Medulla oblongata (tissue), 1 donor: ENCODE measurements around the gene DOCK4.
A peak's percentile ranks its signal among the peaks of the same experiment; 100 is the strongest.

ENCODE experiments used
- DNase-seq: peaks from one replicate; pipeline ENCODE4 v3.0.0-alpha.2; 2015; ENCODE audit errors: extremely low spot score

Gene DOCK4

DNA sequence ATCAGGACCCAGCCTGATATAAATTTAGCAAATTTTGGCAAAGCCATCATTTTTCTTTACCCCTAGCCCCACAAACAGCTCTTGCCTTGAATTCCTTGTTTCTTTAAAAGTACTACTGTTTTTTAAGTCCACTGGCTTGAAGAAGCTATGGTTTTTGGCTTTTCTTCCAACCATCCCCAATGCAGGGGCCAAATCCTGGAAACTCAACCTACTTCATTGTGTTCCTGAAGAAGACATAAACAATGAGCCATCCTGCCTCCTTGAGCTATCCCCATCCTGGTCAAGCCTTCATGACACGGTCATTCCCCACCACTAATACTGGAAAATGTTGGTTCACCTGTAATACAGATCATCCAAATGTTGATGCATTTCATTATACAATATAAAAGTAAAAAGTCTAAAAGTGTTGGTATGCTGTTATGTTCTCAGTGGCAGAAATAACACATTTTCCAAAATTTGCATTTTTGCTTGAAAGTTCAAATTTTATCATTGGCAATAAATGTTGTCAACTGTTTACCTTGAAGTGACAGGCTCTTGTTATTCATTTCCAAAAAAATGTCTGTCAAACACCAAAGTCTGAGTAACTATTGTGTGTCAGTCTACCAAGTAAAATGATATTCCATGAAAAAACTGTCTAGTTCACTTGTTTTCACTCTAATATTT is 92.2 kb downstream of the DOCK4 start:
- no peak for DNase-seq

DNA sequence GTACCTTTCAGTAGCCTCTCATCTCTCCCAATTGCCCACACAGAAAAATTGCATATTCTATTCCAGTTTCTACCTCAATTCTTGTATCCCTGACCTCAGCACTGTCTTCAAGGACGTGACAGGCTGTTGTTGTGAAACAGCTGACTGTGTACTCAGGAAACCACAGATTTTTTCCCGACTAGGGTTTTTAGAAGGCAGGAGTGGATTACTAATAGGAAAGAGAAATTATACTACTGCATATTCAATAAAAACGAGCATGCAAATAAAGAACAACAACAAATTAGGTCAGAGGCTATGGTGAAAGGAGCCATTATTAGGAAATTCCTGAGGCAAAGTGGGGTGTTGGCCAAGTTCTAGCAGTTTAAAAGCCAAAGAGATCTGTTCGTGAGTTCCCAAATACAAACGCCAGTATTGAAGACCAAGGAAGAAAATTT is 93.4 kb downstream of the DOCK4 start:
- DNase-seq, result peak; percentile 82

DNA sequence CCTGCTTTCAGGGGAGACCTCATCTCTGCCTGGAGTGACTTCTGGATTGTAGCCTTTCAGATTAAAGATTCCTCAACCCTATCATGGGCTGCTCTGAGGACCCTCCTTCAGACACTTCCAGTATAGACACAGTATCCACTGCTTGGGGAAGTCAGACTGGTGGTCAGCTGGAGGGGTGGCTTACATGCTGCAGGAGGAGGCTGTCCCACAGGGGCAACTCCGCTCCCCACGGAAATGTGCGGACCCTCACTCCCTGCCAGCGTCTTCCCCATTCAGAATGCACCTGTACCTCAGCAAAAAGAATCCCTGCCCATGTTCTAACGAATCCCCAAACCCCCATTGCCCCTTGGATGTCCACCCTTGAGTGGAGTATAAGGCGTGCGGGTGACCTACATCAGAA is 95.5 kb downstream of the DOCK4 start:
- no peak for DNase-seq

DNA sequence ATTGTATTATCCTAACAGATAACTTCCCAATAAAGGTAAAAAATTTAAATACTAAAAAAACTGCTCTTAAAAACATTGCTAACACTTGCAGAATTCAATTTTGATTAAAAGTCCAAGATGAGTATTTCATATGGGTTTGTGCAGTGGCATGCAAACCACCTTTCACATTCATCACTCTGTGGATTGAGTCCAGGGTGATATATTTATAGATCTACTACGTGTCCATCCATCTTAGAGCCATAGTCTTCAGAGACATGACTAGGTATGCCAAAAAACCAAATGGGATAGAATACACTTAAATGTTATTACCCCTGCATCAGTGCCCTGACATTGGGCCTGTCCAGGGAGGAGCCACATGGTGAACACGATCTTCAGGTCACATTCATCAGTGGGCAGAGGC is 96.0 kb downstream of the DOCK4 start:
- no peak for DNase-seq

DNA sequence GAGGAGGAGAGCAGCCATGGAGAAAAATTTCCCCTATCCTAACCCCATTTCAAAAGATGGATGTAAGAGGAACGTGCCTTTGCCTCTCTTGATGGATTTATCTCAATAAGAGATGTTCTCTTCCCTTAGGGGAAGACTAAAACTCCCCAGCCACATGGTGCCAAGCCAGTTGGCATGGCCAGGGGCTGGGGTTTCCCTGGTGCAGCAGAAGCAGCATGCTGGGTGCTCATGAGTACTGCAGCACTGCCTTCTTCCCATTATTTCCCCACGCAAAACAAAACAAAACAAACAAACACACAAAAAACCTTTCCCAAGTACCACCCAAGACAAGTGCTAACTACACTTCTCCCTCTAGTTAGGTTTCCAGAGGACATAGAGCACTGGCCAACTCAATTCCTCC is 97.2 kb downstream of the DOCK4 start:
- no peak for DNase-seq

DNA sequence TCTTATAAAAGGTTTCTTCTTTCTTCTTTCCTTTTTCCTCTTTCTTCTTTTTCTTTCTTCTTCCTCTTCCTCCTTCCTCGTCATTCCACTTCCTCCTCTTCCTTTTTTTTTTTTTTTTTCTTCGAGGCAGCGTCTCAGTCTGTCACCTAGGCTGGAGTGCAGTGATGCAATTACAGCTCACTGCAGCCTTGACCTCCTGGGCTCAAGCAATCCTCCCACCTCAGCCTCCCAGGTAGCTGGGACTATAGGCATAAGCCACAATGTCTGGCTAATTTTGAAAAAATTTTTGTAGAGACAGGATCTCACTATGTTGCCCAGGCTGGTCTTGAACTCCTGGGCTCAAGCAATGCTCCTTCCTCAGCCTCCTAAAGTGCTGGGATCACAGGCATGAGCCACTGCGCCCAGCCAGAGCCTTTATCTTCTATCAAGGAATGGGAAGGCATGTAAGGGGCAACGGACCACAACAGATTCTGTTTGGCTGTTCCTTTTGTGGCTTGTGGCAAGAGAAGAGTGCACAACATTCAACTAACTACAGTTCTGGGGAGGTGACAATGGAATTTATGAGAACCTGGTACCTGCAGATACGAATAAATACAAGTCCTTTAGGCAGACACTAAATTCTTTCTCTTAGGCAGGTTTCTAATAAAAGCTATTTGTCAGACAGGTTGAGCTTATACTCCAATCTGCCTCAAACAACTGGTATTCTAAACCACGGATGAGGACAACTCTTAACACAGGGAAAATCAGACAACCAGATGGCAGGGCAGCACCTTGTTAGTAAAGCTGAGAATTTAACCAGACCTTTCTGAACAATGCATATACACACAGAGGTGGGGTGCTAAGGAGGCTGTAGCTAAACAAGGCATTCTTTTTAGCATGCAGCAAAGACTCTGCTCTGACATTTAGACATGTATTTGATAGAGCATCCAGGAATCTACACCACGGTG is 100.3 kb downstream of the DOCK4 start:
- no peak for DNase-seq

DNA sequence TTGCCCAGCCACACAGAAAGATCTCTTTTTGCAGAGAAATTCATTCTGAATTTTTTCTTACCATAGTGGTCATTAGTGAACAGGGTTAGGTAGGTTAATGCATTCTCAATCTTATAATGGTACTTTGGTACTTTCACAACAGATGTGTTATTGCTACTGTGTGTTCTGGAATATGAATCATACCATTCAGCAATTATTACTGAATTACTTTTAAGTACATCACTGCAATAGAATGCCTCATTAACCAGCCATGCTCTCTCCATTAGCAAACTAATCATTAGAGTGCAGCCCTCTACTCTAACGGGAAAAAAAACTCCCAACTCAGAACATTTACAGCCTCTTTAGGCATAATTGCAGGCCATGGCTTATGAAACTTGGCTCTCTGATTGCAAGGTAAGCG is 102.1 kb downstream of the DOCK4 start:
- DNase-seq, result no peak

DNA sequence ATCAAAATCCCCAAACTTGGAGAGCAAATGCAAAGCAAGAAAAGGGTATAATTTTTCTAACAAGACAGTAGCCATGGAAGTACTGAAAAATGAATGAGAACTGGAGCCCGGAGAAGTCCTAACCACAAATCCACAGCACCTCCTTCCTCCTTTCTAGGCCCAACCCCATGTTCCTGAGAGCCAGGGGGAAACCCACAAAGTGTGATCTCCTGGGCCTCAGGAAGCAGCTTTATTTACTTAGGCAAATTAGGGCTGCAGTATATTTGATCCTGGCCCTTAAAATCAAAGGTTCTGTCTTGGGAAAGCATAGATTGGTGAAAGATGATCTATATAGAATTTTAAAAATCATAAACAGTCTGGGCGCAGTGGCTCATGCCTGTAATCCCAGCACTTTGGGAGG is 103.0 kb downstream of the DOCK4 start:
- no peak for DNase-seq

DNA sequence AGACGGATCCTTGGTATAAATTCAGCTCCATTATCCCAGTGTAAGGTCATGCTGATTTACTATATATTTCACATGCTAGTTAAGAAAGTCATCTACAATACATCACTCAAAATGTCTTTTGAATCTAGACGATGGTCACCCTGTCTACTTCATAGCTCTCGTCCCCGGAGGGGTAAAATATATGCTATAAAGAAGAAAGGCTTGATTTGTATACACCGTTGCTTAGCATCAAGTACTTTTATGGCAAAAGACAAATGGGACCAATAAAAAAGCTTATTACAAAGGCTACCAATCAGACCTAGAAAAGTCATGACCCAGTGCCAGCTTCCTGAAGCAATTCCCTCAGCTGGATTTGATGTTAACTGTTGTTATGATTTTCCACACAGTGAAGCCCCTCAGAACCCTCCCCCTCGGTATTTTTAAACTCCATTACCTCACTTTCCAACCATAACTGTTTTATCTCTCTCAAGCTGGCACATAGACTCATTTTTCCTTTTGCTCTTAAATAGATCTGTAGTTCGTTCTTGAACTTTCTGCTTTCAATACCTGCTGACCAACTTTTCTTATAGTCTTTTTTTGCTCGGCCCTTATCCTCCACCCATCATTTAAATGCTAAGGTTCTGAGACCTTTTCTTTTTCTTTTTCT is 104.9 kb downstream of the DOCK4 start:
- no peak for DNase-seq

DNA sequence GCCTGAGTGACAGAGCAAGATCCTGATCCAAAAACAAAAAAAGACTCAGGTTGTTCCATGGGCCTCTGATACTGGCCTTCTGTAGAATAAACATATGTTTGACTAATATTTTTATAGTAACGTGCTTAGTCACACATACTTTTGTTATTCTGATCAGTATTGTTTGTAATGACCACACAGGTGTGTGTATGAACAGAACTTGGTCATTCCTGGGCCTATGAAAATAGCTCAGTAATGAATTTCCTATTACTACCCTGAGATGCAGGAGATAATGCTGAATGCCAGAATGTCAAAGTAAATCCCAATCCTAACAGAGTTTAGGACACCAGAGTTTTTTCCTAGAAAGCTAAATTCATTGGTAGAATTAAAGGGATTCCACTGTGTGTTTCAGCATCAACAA is 108.7 kb downstream of the DOCK4 start:
- no peak for DNase-seq

DNA sequence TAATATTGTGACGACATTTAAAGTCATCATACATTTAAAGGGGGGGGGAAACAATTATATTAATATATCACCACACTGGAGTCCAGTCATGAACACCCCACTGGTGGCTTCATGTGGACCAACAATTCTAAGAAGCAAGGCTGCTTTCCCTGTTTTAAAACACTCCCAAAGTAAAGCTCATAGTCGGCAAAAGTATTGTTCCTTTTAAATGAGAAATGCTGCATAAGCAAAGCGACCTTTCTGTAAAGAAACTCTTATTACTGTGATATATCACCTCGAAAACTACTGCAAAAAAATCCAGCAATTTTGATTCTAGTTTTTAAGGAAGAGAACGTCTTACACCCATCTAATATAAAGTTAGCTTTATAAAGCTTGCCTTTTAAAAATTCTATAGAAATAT is 112.8 kb downstream of the DOCK4 start:
- no peak for DNase-seq

DNA sequence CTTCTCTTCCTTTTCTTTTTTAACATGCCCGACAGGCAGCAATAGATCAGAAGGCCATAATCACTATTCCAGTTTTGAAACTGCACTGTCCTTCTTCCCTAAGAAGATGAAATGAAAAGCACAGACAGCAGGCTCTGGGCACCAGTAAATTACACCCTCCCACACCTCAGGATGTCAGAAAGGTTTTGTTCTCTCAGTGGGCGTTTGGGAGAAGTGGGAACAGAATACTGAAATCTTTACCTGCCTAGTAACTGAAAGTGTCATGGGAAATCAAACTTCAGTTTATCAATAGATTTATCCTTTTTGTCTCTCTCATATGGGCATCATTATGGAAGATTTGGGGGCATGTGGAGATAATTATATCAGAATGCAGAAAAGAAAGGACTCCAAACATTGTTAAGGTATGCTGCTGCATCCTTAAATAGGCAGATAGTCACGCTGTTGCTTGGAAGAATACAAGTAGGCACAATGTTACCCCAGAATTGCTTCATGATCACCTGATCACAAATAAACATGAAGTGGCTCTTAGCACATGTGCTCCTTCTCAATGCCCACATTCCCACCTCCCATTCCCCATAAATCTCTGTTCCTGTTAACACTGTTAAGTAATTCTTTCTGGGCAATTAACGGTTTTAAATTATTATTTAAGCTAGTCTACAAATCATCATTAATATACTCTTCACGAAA is 113.3 kb downstream of the DOCK4 start:
- no peak for DNase-seq

DNA sequence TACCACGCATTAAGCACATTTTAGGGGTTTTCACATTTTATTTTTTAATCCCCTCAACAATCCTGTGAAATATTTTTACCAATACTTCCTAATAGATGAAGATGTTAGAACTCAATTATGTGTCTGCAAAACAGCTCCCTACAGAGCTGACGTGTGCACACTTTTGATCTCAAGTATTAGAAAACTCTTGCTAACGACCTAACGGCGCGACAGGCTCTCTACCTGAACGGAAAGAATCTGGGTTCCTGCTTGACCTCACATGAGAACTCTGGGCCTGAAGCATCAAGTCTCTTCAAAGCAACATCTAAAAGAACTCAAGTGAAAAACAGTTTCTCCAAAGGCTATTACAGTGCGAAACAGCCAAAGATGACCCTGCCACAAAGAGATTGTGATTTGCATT is 113.9 kb downstream of the DOCK4 start:
- no peak for DNase-seq

DNA sequence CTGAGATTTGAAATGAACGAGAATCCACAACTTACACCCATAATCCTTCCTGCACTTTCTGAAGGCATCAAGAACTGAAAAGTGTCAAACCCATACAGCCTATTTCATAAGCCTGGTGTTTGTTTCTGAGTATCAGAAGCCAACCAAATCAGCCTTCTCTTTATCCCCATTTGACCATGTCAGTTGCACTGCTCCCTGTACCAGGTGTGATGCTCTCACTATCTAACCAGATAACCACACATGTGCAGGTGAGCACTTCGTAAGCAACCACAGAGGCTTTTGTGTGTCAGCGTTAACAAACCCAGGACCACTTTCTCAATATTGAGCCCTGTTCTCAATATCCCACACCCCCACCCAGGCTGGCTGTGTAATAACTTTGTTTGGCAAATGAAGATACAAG is 114.4 kb downstream of the DOCK4 start:
- no peak for DNase-seq

DNA sequence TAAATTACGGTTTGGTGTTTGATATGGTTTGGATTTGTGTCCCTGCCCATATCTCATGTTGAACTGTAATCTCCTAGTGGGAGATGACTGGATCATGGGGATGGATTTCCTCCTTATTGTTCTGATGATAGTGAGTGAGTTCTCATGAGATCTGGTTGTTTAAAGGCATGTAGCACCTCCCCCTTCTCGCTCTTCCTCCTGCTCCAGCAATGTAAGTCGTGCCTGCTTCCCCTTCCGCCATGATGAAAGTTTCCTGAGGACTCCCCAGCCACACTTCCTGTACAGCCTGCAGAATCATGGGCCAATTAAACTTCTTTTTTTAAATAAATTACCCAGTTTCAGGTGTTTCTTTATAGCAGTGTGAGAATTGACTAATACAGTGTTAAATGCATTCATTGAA is 116.6 kb downstream of the DOCK4 start:
- DNase-seq, result peak; percentile 62

DNA sequence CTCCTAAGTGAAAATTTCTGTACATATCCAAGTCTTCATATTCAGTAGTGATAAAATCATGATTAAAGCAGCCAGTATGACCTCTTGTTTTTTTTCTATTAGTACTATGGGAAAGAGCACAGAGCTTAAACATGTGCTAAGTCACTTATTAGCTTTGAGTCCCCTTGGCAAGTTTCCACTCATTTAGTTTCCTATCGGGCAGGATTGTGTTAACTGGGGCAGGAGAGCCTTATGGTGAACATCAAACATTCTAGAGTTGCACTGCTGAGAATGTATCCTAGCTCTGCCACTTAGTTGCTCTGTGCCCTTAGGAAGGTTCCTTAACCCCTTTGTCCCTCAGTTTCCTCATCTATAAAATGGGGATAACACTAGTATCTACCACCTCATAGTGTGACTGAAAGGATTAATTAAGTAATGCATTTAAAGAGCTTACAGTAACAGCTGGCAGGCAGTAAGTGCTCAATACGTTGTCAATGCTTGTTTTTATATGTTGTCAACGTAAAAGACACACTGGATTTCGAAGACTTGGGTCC is 117.6 kb downstream of the DOCK4 start:
- DNase-seq, result no peak

DNA sequence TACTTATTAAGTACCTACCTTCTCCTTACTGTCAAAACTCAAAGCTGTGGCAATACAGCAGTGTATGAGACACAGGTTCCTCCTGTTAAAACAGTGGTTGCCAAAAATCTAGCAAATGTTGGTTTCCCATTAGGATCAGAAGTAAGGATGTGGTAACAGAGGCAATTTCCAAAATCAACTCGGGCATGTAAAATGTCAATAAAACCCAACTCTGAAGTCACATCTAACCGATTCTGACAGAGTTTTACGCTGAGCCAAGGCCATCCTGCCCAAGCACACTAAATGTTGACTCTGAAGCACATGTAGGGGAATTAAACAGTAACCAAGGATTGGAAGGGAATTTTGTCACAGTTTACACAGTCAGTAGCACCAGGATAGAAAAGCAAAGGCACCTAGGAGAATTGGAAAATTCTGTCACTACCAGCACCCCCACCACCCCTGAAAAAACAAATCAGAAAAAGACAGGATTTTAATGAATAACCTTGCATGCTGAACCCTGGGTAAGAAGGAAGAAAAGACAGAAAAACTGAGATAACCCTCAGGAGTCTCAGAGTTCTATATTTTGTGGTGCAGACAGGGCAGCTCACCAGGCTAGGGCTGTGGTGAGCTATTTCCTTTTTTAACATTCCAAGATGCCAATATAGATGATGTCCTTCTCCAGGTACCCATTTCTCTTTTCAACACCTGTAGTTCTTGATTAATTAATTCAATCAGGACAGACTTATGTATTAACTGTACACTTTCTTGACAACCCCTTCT is 119.5 kb downstream of the DOCK4 start:
- no peak for DNase-seq

DNA sequence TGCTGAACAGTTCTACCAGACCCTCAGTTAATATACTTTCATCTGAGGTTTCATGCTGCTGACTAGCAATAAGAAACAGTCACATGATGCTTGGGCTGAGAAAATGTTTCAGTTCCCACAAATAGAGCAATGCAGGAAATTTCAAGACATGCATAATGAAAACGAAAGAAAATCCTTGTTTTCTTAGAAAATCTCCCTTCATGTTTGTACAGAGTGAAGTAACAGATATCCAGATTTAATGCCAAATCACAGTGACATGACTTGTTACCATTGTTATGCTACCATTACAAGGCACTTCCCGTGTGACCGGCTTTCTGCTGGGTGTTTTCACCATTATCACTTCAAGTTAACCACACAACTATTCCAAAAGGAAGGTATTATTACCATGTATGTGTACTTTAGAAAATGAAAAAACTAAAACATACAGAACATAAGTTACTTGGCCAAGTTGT is 121.7 kb downstream of the DOCK4 start:
- DNase-seq, result peak; percentile 83

DNA sequence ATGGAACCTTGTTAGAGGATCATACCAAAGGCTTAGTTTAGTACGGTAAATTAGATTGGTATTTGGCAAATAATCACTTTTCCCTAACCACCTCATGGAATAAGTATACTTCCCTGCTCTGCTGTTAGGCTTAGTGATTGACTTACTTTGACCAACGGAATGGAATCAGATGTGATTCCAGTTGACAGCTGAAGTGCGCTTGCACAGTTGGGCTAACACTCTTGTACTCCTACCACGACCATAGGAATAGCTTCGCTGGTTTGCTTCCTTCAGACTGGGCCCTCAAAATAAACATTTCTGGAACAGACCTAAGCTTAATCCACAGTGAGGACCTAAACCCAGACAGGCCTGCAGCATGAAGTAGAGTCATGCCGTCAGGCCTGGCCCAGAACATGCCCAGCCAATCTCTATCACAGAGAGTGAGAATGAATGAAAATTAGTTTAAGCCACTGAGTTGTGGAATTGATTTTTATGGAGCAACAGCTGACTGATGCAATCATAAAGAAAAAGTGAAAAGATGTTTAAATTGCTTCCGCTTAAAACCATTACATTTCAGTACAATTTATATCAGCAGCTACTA is 122.3 kb downstream of the DOCK4 start:
- no peak for DNase-seq

DNA sequence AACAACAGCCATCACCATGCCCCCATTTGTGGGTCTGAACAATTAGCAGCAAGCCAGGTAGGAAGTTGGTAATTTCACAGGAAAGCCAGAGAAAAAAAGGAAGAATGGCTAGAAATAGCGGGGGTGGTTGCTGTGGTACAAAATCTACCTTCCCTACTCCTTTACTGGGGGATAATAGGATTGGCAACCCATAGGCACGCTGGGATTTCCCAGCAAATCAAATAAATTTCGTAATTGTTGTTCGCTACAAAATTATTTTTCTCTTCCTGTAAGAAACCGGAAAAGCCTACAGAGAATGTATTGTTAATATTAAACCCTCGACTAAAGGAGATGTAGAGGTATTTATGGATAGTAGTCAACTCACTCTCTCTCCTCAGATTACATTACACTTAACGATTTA is 123.9 kb downstream of the DOCK4 start:
- no peak for DNase-seq

DNA sequence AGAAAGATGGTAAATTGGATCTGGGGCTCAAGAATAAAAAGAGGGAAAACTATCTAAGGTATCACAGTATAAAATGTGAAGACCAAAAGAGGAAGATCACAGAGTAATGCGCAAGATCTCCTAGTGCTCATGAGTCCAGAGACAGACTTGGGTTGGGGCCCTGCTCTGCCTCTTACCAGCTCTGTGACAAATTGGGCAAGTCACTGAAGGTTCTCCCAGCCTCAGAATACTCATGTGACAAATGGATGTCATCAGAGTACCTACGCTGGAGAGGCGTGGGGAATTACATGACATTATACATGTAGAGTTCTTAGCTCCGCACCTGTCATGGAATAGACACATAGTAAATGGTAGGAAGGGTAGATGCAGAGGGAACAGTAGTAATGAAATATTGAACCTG is 124.4 kb downstream of the DOCK4 start:
- DNase-seq, result peak; percentile 78
